ENCODE data around the gene SPX. TPM values are rescaled to one million over a fixed set of nuclear protein-coding genes. Genes with fewer than 3 reads are reported as not detected.

Gene SPX
- total RNA-seq, 1 donor from 2014 or later: 2.6 TPM

- Mint-ChIP-seq H3K27me3 (peaks cover 13% of the 10 kb centered on the region), H3K36me3 (ENCODE audit: insufficient read depth) (peaks cover 3% of the 10 kb centered on the region), H3K4me1 (ENCODE audit: low read depth) (peaks cover 10% of the 10 kb centered on the region), H3K9me3 (ENCODE audit: low read depth) (peaks cover 13% of the 10 kb centered on the region), H3K4me3 (ENCODE audit: low read depth) (no peak overlapping the region), H3K27ac (no peak overlapping the region)
- no peak for TF ChIP-seq CTCF (IDR thresholded peaks at IDR 0.05; ENCODE audit: unreplicated experiment)
- DNase-seq (ENCODE audit: low spot score, unreplicated experiment): no peak
These were observed 4.6 kb upstream of the SPX start for GRCh38 chr12:21521541-21521940.

GRCh38 chr12:21523148-21523547 lies 2.9 kb upstream of the SPX start:
- peaks cover 3% of the 10 kb centered on the region for H3K36me3 Mint-ChIP-seq (ENCODE audit: insufficient read depth)
- no peak for TF ChIP-seq CTCF (IDR thresholded peaks at IDR 0.05; ENCODE audit: unreplicated experiment)
- H3K4me3 Mint-ChIP-seq (ENCODE audit: low read depth): no peak overlapping the region
- H3K4me1 Mint-ChIP-seq (ENCODE audit: low read depth): peaks cover 15% of the 10 kb centered on the region
- H3K27ac Mint-ChIP-seq: no peak overlapping the region
- peaks cover 22% of the 10 kb centered on the region for H3K27me3 Mint-ChIP-seq
- peaks cover 13% of the 10 kb centered on the region for H3K9me3 Mint-ChIP-seq (ENCODE audit: low read depth)
- no peak for DNase-seq (ENCODE audit: low spot score, unreplicated experiment)

- TF ChIP-seq CTCF (IDR thresholded peaks at IDR 0.05; ENCODE audit: unreplicated experiment): no peak
- peaks cover 13% of the 10 kb centered on the region for H3K9me3 Mint-ChIP-seq (ENCODE audit: low read depth)
- H3K36me3 Mint-ChIP-seq (ENCODE audit: insufficient read depth): peaks cover 3% of the 10 kb centered on the region
- peak overlapping the region; percentile 11 for H3K27ac Mint-ChIP-seq
- H3K4me3 Mint-ChIP-seq (ENCODE audit: low read depth): peak overlapping the region; percentile 65
- H3K4me1 Mint-ChIP-seq (ENCODE audit: low read depth): peaks cover 22% of the 10 kb centered on the region
- peaks cover 46% of the 10 kb centered on the region for H3K27me3 Mint-ChIP-seq
- no peak for DNase-seq (ENCODE audit: low spot score, unreplicated experiment)
These were observed 737 bp downstream of the SPX start for GRCh38 chr12:21526721-21527345.

DNA sequence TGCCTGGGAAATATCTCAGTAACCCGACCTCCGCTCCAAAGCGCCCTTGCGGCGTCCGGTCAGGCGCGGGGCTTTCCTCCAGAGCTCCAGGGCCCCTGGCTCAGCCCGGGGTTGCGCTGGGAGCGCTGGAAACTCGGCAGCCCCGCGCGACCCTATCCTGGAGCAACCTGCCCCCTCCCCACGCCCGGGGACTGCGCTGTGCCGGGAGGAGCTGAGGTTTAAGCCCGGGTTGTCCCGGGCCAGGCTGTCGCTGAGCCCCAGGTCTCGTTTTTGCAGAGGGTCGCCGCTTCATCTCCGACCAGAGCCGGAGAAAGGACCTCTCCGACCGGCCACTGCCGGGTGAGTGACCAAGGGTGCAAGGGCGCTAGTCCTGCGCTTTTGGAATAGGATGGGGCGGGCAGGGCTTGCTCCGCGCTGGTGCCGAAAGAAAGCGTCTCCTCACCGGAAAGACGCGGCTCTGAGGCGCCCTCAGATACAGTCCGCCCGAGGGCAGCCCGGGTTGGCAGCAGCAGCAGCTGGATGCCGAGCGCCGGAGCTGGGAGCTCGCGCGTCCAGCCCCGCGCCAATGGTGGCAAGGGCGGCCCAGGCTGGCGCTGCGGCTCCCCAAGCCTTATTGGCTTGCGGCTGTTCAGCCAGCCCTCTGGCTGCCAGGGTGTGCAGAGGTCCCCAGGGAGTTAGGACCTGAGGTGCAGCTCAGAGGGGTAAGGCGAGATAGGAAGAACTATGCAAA lies 1.5 kb downstream of the SPX start:
- Mint-ChIP-seq H3K27ac (no peak overlapping the region), H3K36me3 (ENCODE audit: insufficient read depth) (peaks cover 3% of the 10 kb centered on the region), H3K27me3 (peaks cover 46% of the 10 kb centered on the region), H3K9me3 (ENCODE audit: low read depth) (peaks cover 13% of the 10 kb centered on the region), H3K4me1 (ENCODE audit: low read depth) (peaks cover 17% of the 10 kb centered on the region), H3K4me3 (ENCODE audit: low read depth) (peak overlapping the region; percentile 65)
- peak; percentile 61 for DNase-seq (ENCODE audit: low spot score, unreplicated experiment)
- no peak for TF ChIP-seq CTCF (IDR thresholded peaks at IDR 0.05; ENCODE audit: unreplicated experiment)

DNA sequence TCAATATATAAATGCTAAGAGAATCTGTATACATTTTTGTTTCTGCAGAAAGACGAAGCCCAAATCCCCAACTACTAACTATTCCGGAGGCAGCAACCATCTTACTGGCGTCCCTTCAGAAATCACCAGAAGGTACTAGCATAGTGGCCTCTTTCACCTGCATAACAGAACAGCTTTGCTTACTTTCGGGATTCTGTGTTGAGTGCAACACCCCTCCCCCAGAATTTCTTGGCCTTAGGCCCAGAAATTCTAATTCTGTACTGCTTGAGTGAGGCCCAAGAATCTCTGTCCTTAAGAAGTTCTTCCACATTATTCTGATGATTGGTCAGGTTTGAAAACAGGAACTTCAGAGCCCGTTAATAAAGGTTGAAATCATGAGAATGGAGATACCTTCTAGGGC lies 2.9 kb downstream of the SPX start:
- Mint-ChIP-seq H3K27me3 (peaks cover 46% of the 10 kb centered on the region), H3K4me1 (ENCODE audit: low read depth) (peaks cover 17% of the 10 kb centered on the region), H3K27ac (no peak overlapping the region), H3K4me3 (ENCODE audit: low read depth) (peak overlapping the region; percentile 15), H3K9me3 (ENCODE audit: low read depth) (peaks cover 8% of the 10 kb centered on the region), H3K36me3 (ENCODE audit: insufficient read depth) (peaks cover 3% of the 10 kb centered on the region)
- no peak for DNase-seq (ENCODE audit: low spot score, unreplicated experiment)
- TF ChIP-seq CTCF (IDR thresholded peaks at IDR 0.05; ENCODE audit: unreplicated experiment): no peak

Data from progenitor cell of endocrine pancreas (in vitro differentiated cells).